Thyroid gland (tissue), 4 donors: ENCODE measurements around the gene WDR70.
"Not testable (repeated sequence)": the region's sequence is repeated elsewhere in the genome, so short reads cannot be mapped to it uniquely, and the experiment has no call there.

Source experiments
- POLR2A ChIP-seq, 2 donors: fragments of 450-650 bp; IDR thresholded peaks; one replicate each; pipeline ENCODE4 v1.6.1; 2017; ENCODE audit warnings: antibody characterized with exemption in 2 of 2, mild to moderate bottlenecking in 2 of 2, moderate library complexity in 1 of 2
- TF ChIP-seq, protein P1 (sequence below), 6 experiments: fragments of 200-600 bp in 3 of 6; fragments of 450-650 bp in 3 of 6; sonication (generic) in 3 of 6; IDR thresholded peaks; one replicate each; pipeline ENCODE4 v1.5.1; 2016 to 2019; ENCODE audit warnings: antibody characterized with exemption in 6 of 6, mild to moderate bottlenecking in 2 of 6, inconsistent platforms in 1 of 6, moderate library complexity in 1 of 6

DNA sequence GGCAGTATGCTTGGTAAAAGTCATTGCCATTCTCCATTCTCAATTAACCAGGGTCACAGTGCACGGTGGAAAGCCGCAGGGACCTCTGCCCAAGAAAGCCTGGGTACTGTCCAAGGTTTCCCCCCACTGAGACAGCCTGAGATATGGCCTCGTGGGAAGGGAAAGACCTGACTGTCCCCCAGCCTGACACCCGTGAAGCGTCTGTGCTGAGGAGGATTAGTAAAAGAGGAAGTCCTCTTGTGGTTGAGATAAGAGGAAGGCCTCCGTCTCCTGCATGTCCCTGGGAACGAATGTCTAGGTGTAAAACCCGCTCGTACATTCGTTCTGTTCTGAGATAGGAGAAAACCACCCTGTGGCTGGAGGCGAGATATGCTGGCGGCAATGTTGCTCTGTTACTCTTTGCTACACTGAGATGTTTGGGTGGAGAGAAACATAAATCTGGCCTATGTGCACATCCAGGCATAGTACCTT lies 293.0 kb downstream of the WDR70 start:
- TF ChIP-seq, protein P1, sequence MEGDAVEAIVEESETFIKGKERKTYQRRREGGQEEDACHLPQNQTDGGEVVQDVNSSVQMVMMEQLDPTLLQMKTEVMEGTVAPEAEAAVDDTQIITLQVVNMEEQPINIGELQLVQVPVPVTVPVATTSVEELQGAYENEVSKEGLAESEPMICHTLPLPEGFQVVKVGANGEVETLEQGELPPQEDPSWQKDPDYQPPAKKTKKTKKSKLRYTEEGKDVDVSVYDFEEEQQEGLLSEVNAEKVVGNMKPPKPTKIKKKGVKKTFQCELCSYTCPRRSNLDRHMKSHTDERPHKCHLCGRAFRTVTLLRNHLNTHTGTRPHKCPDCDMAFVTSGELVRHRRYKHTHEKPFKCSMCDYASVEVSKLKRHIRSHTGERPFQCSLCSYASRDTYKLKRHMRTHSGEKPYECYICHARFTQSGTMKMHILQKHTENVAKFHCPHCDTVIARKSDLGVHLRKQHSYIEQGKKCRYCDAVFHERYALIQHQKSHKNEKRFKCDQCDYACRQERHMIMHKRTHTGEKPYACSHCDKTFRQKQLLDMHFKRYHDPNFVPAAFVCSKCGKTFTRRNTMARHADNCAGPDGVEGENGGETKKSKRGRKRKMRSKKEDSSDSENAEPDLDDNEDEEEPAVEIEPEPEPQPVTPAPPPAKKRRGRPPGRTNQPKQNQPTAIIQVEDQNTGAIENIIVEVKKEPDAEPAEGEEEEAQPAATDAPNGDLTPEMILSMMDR (IDR thresholded peaks at IDR 0.05): not testable (repeated sequence)
- TF ChIP-seq POLR2A (IDR thresholded peaks at IDR 0.05): not testable (repeated sequence)
